GM19238 (cell line): ENCODE measurements around the gene GINS2.

Experiments used
- DNase-seq: peaks from one replicate; pipeline ENCODE4 v3.0.0; 2011; ENCODE audit warnings: low spot score; ENCODE audit not compliant: insufficient read length

GINS2 gene

DNA sequence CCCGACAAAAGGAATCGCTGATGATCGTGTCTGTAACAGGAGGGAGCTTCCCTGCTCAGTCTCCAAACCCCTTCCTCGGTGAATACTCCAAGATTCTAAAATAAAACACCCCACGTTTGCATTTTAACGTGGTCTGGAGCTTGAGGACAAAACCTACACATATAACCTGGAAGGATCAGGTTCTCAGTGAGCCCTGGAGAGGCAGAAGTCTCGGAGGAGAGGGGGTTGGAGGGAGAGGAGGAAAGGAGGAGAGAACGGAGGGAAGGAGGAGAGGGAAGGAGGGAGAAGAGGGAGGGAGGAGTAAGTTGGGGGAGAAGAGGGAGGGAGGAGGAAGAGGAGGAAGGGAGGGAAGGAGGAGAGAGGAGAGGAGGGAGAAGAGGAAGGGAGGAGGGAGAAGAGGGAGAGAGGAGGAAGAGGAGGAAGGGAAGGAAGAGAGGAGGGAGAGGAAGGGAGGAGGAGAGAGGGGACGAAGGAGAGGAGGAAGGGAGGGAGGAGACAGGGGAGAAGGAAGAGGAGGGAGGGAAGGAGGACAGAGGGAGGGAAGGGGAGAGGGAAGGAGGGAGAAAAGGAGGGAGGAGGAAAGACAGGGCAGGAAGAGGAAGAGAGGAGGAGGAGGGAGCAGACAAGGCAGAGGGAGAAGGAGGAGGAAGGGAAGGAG is 27.4 kb upstream of the GINS2 start:
- DNase-seq: no peak

DNA sequence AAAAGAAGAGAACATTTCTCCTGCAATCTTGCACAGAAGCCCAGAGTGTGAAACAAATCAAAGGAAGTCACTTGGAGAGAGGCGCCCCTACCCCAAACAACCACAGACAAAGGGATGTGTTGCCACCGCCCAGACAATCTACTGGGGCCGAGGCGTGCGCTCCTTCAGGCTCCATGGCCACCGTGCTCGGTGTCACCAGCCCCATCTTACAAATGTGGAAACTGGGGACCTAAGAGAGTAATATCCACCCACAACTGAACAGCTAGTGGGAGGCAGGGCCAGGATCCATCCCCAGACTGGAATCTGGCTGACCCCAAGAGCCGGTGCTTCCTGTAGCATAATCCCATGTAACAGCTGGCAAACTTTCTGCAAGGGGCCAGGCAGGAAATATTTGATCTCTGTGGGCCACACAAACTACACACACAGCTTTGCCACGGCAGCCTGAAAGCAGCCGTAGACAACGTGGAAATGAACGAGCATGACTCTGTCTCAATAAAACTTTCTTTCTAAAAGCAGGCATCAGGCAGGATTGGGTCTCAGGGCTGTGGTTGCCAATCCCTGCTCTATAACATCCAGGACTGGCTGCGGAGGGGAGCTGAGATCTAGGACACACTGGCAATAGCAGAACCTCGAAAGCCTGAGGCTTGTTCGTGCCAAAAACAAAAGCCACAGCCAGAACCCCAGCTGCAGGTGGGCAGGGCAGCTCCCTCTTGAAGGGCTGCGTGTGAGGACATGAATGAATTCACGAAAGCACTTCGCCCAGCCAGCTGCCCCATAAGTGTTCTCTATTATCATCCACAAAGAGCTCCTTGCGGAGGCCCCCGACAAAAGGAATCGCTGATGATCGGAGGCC is 26.6 kb upstream of the GINS2 start:
- no peak for DNase-seq

DNA sequence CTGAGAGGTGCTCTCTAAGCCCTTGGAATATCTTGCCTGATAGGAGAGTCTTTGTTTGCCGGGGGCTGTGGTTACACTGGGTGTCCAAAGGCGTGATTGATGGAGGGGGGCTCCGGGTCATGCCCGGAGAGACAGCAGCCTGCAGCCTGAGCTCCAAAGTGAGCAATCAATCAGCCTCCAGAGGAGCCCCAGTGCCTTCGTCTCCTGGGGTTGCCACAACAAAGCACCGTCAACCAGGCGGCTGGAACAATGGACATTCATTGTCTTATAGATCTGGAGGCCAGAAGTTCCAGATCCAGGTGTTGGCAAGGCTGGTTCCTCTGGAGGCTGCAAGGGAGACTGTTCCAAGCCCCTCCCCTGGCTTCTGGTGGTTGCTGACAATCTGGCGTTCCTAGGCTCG is 24.0 kb upstream of the GINS2 start:
- no peak for DNase-seq

DNA sequence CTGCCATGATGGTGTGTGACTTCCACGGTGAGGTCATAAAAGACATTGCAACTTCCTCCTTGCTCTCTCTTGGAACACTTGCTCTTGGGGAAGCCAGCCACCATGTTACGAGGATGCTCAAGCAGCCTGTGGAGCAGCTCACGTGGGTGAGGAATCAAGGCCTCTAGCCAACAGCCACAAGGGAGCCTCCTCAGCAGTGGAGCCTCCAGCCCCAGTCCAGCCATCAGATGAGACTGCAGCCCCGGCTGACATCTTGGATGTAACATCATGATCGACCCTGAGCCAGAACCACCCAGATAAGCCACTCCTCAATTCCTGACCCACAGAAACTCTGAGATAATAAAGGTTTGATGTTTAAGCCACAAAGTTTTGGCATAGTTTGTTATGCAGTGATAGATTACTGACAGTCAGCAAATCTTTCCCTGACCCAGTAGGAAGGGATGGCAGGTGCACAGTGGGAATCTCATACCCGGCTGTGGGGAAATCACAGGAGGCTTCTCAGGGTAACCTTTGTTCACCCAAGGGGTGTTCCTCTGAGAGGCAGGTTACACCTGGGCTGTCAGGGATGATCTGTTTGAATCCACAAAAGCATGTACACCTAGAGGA is 23.3 kb upstream of the GINS2 start:
- no peak for DNase-seq

DNA sequence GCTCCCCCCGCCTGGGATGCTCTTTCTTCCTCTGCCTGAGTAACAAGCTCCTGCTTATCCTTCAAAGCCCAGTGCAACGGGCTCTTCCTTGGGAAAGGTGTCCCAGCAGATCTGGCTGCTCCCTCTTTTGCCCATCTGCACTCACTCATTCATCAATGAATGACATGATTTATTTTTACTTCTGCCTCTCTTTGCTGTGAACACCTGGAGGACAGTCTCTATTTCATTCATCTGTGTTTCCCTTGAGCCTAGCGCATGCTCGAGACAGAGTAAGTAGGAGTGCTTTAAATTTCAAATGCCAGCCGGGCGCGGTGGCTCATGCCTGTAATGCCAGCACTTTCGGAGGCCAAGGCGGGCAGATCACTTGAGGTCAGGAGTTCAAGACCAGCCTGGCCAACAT is 22.0 kb upstream of the GINS2 start:
- no peak for DNase-seq

- DNase-seq: no peak
Measured at GRCh38 chr16:85709766-85710585, 21.2 kb upstream of the GINS2 start.

- no peak for DNase-seq
Measured at GRCh38 chr16:85708338-85708737, 19.6 kb upstream of the GINS2 start.

DNA sequence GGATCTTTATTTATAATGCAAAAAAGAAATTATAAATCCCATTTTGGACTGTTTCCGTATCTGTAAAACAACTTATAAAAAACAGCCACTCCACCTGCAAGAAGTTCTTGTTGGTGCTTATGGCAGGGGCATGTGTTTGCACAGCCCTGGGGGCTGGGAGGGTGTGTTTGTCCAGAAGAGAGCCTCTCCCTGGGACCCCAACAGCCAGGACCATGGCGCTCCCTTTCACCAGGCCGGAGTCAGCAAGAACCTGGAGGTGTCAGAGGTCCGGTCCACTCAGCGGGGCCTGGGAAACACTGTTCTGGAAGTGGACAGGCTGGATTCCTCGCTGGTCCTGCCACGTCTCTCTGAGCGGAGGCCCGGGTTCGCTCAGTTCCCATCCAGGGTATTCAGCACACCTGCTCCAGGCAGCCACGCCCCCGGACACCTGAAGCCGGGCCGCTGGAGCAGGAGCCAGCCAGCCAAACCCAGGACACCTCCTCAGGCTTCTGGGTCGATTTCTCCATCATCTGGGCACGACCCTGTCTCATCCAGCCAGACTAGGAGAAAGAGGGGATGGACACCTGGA is 18.9 kb upstream of the GINS2 start:
- DNase-seq: no peak

DNA sequence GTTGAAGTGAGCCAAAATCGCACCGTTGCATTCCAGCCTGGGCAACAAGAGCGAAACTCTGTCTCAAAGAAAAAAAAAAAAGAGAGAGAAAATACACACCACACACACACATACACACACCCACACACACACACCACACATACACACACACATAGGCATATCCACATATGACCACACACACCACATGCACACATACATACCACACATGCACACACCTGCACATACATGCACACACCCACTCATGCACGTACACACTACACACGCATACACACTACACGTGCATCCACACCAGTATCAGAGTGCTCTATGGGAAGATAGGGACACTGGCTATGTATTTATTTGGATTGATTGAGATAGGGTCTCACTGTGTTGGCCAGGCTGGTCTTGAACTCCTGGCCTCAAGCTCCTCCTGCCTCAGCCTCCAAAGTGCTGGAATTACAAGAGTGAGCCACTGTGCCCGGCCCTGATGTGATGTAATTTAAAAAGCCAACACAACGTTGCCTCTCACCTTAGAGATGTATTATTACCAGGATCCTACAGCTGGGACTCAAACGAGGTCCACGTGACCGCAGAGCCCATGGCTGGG is 17.8 kb upstream of the GINS2 start:
- DNase-seq: no peak

- DNase-seq: no peak
Measured at GRCh38 chr16:85704900-85705846, 16.4 kb upstream of the GINS2 start.

GRCh38 chr16:85704011-85704410 is 15.3 kb upstream of the GINS2 start:
- DNase-seq: no peak

GRCh38 chr16:85699628-85700027 is 10.9 kb upstream of the GINS2 start:
- no peak for DNase-seq

GRCh38 chr16:85698935-85699558 is 10.3 kb upstream of the GINS2 start:
- DNase-seq: no peak

GRCh38 chr16:85698459-85698891 is 9.7 kb upstream of the GINS2 start:
- no peak for DNase-seq

- DNase-seq: no peak
Measured at GRCh38 chr16:85697431-85697830, 8.7 kb upstream of the GINS2 start.

GRCh38 chr16:85696781-85697180 is 8.0 kb upstream of the GINS2 start:
- DNase-seq: no peak

DNA sequence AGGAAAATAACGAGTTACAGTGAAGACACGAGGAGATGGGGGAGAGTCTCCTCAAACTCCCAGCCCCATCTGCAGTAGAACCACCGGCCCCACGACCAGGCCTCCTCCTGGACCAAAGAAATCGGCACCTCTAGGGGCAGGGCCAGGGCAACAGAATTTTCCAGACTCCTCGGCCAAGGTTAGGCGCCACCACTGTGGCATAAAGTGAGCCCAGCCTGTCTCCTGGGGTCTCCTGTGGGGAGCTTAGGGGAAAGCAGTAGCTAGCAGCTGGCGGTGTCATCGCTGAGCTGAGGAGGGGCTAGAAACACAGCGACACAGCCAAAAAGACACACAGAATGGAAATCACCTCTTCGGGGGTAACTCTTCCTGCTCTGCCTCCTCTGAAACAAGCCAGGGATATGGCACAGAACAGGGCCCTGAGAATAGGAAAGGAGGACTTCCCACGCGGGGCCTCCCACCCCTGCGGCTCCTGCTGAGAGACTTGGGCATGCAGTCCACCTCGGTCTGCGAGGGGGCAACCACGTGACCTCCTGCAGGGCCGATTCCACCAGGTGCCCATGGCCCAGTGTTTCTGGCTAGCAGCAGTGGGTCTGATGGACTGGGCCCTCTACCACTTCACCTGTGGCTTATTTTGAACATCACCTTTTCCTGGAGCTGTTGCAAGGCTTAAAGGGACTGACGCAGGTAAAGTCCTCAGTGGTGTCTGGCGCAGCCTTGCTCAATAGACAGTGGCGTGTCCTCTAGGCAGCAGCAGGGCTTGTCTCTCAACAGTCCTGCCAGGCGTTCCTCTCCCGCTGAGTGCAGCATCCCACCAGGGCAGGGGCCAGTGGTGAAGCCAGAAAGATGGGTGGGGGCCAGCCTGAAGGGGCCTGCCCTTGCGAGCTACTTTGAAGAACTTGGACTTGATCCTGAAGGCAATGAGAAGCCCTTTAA is 6.7 kb upstream of the GINS2 start:
- no peak for DNase-seq

DNA sequence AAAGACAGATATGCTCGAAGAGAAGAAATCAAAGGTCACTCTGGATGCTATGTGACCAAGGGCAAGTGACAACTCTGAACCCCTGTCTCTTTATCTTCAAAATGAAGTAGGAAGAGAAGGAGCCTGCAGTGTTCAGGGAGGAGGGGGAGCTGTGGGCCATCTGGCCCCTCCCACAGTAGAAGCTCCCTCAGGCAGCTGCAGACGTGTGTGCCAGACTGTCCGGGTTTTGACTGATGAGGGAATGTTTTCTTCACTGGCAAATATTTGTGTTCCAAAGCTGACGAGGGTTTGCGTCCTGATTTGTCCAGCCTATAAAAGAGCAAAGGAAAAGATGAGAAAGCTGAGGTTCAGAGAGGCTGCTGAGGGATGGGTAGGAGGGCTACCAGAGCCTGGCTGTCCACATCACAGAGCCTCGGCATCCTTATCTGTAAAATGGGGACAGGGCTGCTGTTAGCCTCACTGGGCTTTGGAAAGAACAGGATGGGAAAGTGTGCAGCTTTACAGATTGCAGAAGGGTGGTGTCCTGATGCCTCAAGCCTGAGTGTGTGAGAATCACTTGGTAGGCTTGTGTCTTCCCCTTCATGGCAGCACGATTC is 1.8 kb upstream of the GINS2 start:
- no peak for DNase-seq
